ENCODE data around the gene SPOPL. TPM values are rescaled to one million over a fixed set of nuclear protein-coding genes. Genes with fewer than 3 reads are reported as not detected.

Gene SPOPL
- 10 to 100 TPM; 20.6 to 40.1 (median 29.7) TPM for total RNA-seq

GRCh38 chr2:138501425-138502254 is at the start of gene SPOPL:
Gene SPOPL (plus strand): TSS chr2:138501770. CDS start chr2:138550217, 48,447 bp downstream.
- H3K4me3 ChIP-seq (ENCODE audit: low read depth, poor library complexity, severe bottlenecking) = peak within 1 kb of the TSS; percentile 82
- peak; percentile 89 to 98 for DNase-seq (ENCODE audit: low spot score in 2 of 2)
- intact Hi-C loops (cut with DNase I; ENCODE audit: low total_unique reads) = no loop called here
- TF ChIP-seq POLR2A (IDR thresholded peaks at IDR 0.05) (peak in 1 of 2 donors; percentile 30), CTCF (IDR thresholded peaks at IDR 0.05) (no peak)
- 1 to 2% methylated on average over 38 to 42 of the region's 86 CpGs for WGBS, 2 donors

GRCh38 chr2:138452324-138452723 is 49.2 kb upstream of the SPOPL start:
- intact Hi-C loops (cut with DNase I; ENCODE audit: low total_unique reads) = no loop called here
- 45 to 51% methylated on average over 1 of the region's 1 CpG for whole genome bisulfite sequencing, 2 donors
- no peak for DNase-seq (ENCODE audit: low spot score in 2 of 2)
- H3K4me3 ChIP-seq (ENCODE audit: low read depth, poor library complexity, severe bottlenecking) = no peak overlapping the region
- TF ChIP-seq POLR2A (IDR thresholded peaks at IDR 0.05) (no peak), CTCF (IDR thresholded peaks at IDR 0.05) (no peak)

GRCh38 chr2:138453815-138454214 is 47.8 kb upstream of the SPOPL start:
- intact Hi-C loops (cut with DNase I; ENCODE audit: low total_unique reads) = no loop called here
- TF ChIP-seq POLR2A (IDR thresholded peaks at IDR 0.05) (no peak), CTCF (IDR thresholded peaks at IDR 0.05) (no peak)
- 58 to 65% methylated on average over 8 of the region's 8 CpGs for WGBS, 2 donors
- no peak for DNase-seq (ENCODE audit: low spot score in 2 of 2)
- no peak overlapping the region for H3K4me3 ChIP-seq (ENCODE audit: low read depth, poor library complexity, severe bottlenecking)

- DNase-seq (ENCODE audit: low spot score in 2 of 2) = no peak
- TF ChIP-seq CTCF (IDR thresholded peaks at IDR 0.05) = no peak
- TF ChIP-seq POLR2A (IDR thresholded peaks at IDR 0.05) = no peak
- WGBS, 2 donors = 60 to 65% methylated on average over 2 of the region's 2 CpGs
- intact Hi-C loops (cut with DNase I; ENCODE audit: low total_unique reads) = no loop called here
- H3K4me3 ChIP-seq (ENCODE audit: low read depth, poor library complexity, severe bottlenecking) = no peak overlapping the region
Measured at GRCh38 chr2:138454761-138455160, 46.8 kb upstream of the SPOPL start.

GRCh38 chr2:138455275-138455674 is 46.3 kb upstream of the SPOPL start:
- DNase-seq (ENCODE audit: low spot score in 2 of 2) = no peak
- intact Hi-C loops (cut with DNase I; ENCODE audit: low total_unique reads) = no loop called here
- WGBS, 2 donors = 54 to 56% methylated on average over 2 of the region's 2 CpGs
- TF ChIP-seq CTCF (IDR thresholded peaks at IDR 0.05) = no peak
- no peak for TF ChIP-seq POLR2A (IDR thresholded peaks at IDR 0.05)
- no peak overlapping the region for H3K4me3 ChIP-seq (ENCODE audit: low read depth, poor library complexity, severe bottlenecking)
